Panc1 (cell line): Measurements from ENCODE around the gene COL27A1. TPM values are rescaled to one million over a fixed set of nuclear protein-coding genes. Genes with fewer than 3 reads are reported as not detected.

Experiments
- ATAC-seq: fragments of 200-7000 bp; cut with Tn5 transposase; 2 replicates; pipeline ENCODE4 v1.9.1; 2020; ENCODE audit warnings: mild to moderate bottlenecking, moderate library complexity
- BruUV-seq: library from RNA; stranded (reverse); fragments of 400-500 nt; replicated peaks from 2 replicates; lab custom pipeline; 2021; lab: Mats Ljungman, UMichigan
- CTCF ChIA-PET: fragments of 300-600 bp; sonication (Branson Sonifier 250); formaldehyde crosslinking; loops from one replicate; lab custom pipeline; 2022; ENCODE audit warnings: antibody characterized with exemption; lab: Charles Lee
- POLR2A ChIA-PET: fragments of 300-600 bp; sonication (Branson Sonifier 250); formaldehyde crosslinking; loops from one replicate; lab custom pipeline; 2022; ENCODE audit warnings: antibody characterized with exemption; lab: Charles Lee
- DNase-seq: peaks from one replicate; pipeline ENCODE4 v3.0.0-alpha.2; 2010; ENCODE audit warnings: low read depth, low spot score
- H3K27ac ChIP-seq: 2 replicates; pipeline ENCODE4 v1.5.1; 2011; ENCODE audit warnings: mild to moderate bottlenecking, low read length, inconsistent platforms
- H3K27me3 ChIP-seq: fragments of 200-500 bp; sonication (Bioruptor generic); 2 replicates; pipeline ENCODE4 v1.6.0; 2014; ENCODE audit warnings: low read length, inconsistent platforms; ENCODE audit not compliant: control insufficient read depth, insufficient read depth
- H3K36me3 ChIP-seq: fragments of 200-500 bp; sonication (Bioruptor generic); 2 replicates; pipeline ENCODE4 v1.5.1; 2014; ENCODE audit warnings: inconsistent platforms, mild to moderate bottlenecking, low read length, moderate library complexity; ENCODE audit not compliant: control insufficient read depth, insufficient read depth
- H3K4me1 ChIP-seq: 2 replicates; pipeline ENCODE4 v1.5.1; 2011; ENCODE audit warnings: inconsistent platforms, mild to moderate bottlenecking, low read length, moderate library complexity; ENCODE audit not compliant: control insufficient read depth, insufficient read depth
- H3K4me3 ChIP-seq, 2 experiments: 2 replicates each; pipeline ENCODE4 v1.5.1; 2011 to 2012; ENCODE audit warnings: low read depth in 2 of 2, low read length in 2 of 2, mild to moderate bottlenecking in 2 of 2, inconsistent platforms in 1 of 2, moderate library complexity in 1 of 2
- H3K9me3 ChIP-seq: fragments of 200-500 bp; sonication (Bioruptor generic); 2 replicates; pipeline ENCODE4 v1.5.1; 2014; ENCODE audit warnings: low read depth, mild to moderate bottlenecking, inconsistent platforms, low read length, moderate library complexity; ENCODE audit not compliant: control insufficient read depth, insufficient read depth
- CTCF ChIP-seq: fragments of 450-650 bp; IDR thresholded peaks from 2 replicates; pipeline ENCODE4 v1.5.1; 2017; ENCODE audit warnings: mild to moderate bottlenecking
- POLR2AphosphoS5 ChIP-seq: IDR thresholded peaks from 2 replicates; pipeline ENCODE4 v1.6.1; 2012; ENCODE audit warnings: mild to moderate bottlenecking, low read depth, low read length, moderate library complexity
- SIN3A ChIP-seq: IDR thresholded peaks from 2 replicates; pipeline ENCODE4 v1.6.1; 2012; ENCODE audit warnings: low read depth, mild to moderate bottlenecking, low read length, moderate library complexity, borderline replicate concordance; ENCODE audit not compliant: insufficient read depth
- TCF7L2 ChIP-seq: IDR thresholded peaks from 2 replicates; pipeline ENCODE4 v1.6.1; 2011; ENCODE audit warnings: mild to moderate bottlenecking, low read depth, low read length, inconsistent platforms
- in situ Hi-C: cut with HindIII; loops from 2 replicates; pipeline ENCODE4 v1.10.0; 2016; ENCODE audit warnings: low sequenced_read_pairs, low pct_unique_long_range_greater_than_20kb
- intact Hi-C: fragments of 100-400 bp; cut with micrococcal nuclease; formaldehyde crosslinking; loops from one replicate; pipeline ENCODE4 v1.10.0; 2022; ENCODE audit not compliant: unreplicated experiment
- total RNA-seq: library from RNA; stranded (reverse); gene quantifications from one replicate; pipeline ENCODE4 v1.2.1, GENCODE V29; 2021; ENCODE audit not compliant: unreplicated experiment
- TF ChIP-seq, protein P1 (sequence below), 2 experiments: IDR thresholded peaks; 2 replicates each; pipeline ENCODE4 v1.6.1; 2011 to 2012; ENCODE audit warnings: low read depth in 2 of 2, control low read depth in 1 of 2, low read length in 1 of 2, mild to moderate bottlenecking in 1 of 2, moderate library complexity in 1 of 2; ENCODE audit not compliant: insufficient read depth in 1 of 2

COL27A1 gene
- total RNA-seq, 1 experiment from 2014 or later, result 5.1 TPM

- TF ChIP-seq TCF7L2 (no peak), CTCF (no peak), POLR2AphosphoS5 (no peak), SIN3A (no peak)
- TF ChIP-seq, protein P1, sequence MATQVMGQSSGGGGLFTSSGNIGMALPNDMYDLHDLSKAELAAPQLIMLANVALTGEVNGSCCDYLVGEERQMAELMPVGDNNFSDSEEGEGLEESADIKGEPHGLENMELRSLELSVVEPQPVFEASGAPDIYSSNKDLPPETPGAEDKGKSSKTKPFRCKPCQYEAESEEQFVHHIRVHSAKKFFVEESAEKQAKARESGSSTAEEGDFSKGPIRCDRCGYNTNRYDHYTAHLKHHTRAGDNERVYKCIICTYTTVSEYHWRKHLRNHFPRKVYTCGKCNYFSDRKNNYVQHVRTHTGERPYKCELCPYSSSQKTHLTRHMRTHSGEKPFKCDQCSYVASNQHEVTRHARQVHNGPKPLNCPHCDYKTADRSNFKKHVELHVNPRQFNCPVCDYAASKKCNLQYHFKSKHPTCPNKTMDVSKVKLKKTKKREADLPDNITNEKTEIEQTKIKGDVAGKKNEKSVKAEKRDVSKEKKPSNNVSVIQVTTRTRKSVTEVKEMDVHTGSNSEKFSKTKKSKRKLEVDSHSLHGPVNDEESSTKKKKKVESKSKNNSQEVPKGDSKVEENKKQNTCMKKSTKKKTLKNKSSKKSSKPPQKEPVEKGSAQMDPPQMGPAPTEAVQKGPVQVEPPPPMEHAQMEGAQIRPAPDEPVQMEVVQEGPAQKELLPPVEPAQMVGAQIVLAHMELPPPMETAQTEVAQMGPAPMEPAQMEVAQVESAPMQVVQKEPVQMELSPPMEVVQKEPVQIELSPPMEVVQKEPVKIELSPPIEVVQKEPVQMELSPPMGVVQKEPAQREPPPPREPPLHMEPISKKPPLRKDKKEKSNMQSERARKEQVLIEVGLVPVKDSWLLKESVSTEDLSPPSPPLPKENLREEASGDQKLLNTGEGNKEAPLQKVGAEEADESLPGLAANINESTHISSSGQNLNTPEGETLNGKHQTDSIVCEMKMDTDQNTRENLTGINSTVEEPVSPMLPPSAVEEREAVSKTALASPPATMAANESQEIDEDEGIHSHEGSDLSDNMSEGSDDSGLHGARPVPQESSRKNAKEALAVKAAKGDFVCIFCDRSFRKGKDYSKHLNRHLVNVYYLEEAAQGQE (IDR thresholded peaks at IDR 0.05; ENCODE audit: insufficient read depth in 1 of 2, low read depth in 2 of 2, low read length in 1 of 2), result no peak
- H3K27ac ChIP-seq, result no peak overlapping the region
- H3K9me3 ChIP-seq, result no peaks in the 10 kb centered on the region
- CTCF ChIA-PET, result no interaction called here
- no peaks in the 10 kb centered on the region for H3K27me3 ChIP-seq
- no peak overlapping the region for H3K4me3 ChIP-seq
- no peaks in the 10 kb centered on the region for H3K4me1 ChIP-seq
- in situ Hi-C loops, result no loop called here
- POLR2A ChIA-PET, result no interaction called here
- no TSS peak for BruUV-seq
- intact Hi-C loops, result no loop called here
- no peak for ATAC-seq
- DNase-seq, result no peak
- H3K36me3 ChIP-seq, result no peaks in the 10 kb centered on the region
Measured at GRCh38 chr9:114349713-114350480, 194.6 kb downstream of the COL27A1 start.

- H3K4me3 ChIP-seq, result no peak overlapping the region
- POLR2A ChIA-PET, result interaction anchor here (0.6 kb wide), 1 partner anchor 44 kb away, joined by 4 read pairs; no protein-coding TSS in a partner anchor
- H3K9me3 ChIP-seq, result no peaks in the 10 kb centered on the region
- no peak for DNase-seq
- ATAC-seq, result no peak
- H3K27ac ChIP-seq, result no peak overlapping the region
- intact Hi-C loops, result no loop called here
- no peaks in the 10 kb centered on the region for H3K27me3 ChIP-seq
- BruUV-seq, result no TSS peak
- no peaks in the 10 kb centered on the region for H3K36me3 ChIP-seq
- CTCF ChIA-PET, result no interaction called here
- TF ChIP-seq SIN3A (no peak), CTCF (no peak), POLR2AphosphoS5 (no peak), TCF7L2 (no peak)
- TF ChIP-seq, protein P1 (IDR thresholded peaks at IDR 0.05; ENCODE audit: insufficient read depth in 1 of 2, low read depth in 2 of 2, low read length in 1 of 2), result no peak
- in situ Hi-C loops, result no loop called here
- H3K4me1 ChIP-seq, result no peaks in the 10 kb centered on the region
Measured at GRCh38 chr9:114350636-114351401, 195.5 kb downstream of the COL27A1 start.
